CD4-positive, alpha-beta T cell (primary cell): ENCODE data around the gene EFCAB8. TPM values are rescaled to one million over a fixed set of nuclear protein-coding genes. Genes with fewer than 3 reads are reported as not detected.

Experiments used
- ATAC-seq: fragments of 200-7000 bp; cut with Tn5 transposase; one replicate; pipeline ENCODE4 v1.10.0; 2022; ENCODE audit warnings: mild to moderate bottlenecking; ENCODE audit not compliant: poor library complexity
- CTCF ChIA-PET: fragments of 350-600 bp; sonication (Branson Sonifier 250); formaldehyde crosslinking; loops from one replicate; lab custom pipeline; 2021; ENCODE audit warnings: antibody characterized with exemption, inconsistent platforms; lab: Charles Lee
- POLR2A ChIA-PET: fragments of 350-600 bp; sonication (Branson Sonifier 250); formaldehyde crosslinking; loops from one replicate; lab custom pipeline; 2021; ENCODE audit warnings: antibody characterized with exemption, inconsistent platforms; lab: Charles Lee
- DNase-seq, 14 experiments: peaks; one replicate each; pipeline ENCODE4 v3.0.0-alpha.2; 2013 to 2020; ENCODE audit warnings: mixed read lengths in 2 of 14
- H3K27ac ChIP-seq, 2 donors: one replicate each; pipeline versions ENCODE4 v1.5.1 to v1.7.0; 2013; ENCODE audit warnings: low read length in 2 of 2, low read depth in 1 of 2, mild to moderate bottlenecking in 1 of 2
- H3K27me3 ChIP-seq, 2 experiments: 1 replicate in 1 of 2; 2 replicates in 1 of 2; pipeline versions ENCODE4 v1.6.1 to v1.7.0; 2013; ENCODE audit warnings: low read length in 2 of 2, control low read depth in 1 of 2, mild to moderate bottlenecking in 1 of 2, moderate library complexity in 1 of 2; ENCODE audit not compliant: insufficient read depth in 2 of 2, control insufficient read depth in 1 of 2
- H3K36me3 ChIP-seq: one replicate; pipeline ENCODE4 v1.6.1; 2013; ENCODE audit warnings: low read length, control low read depth; ENCODE audit not compliant: insufficient read depth
- H3K4me1 ChIP-seq: one replicate; pipeline ENCODE4 v1.6.1; 2013; ENCODE audit warnings: low read length, control low read depth; ENCODE audit not compliant: insufficient read depth
- H3K4me3 ChIP-seq: one replicate; pipeline ENCODE4 v1.5.1; 2013; ENCODE audit warnings: mild to moderate bottlenecking, low read length, moderate library complexity
- H3K9me3 ChIP-seq, 2 experiments: 1 replicate in 1 of 2; 2 replicates in 1 of 2; pipeline versions ENCODE4 v1.6.1 to v1.7.0; 2013; ENCODE audit warnings: low read length in 2 of 2, mild to moderate bottlenecking in 2 of 2, control low read depth in 1 of 2, moderate library complexity in 1 of 2; ENCODE audit not compliant: control insufficient read depth in 1 of 2, insufficient read depth in 1 of 2
- H3K27ac Mint-ChIP-seq: one replicate; pipeline ENCODE4 v1.8.0; 2020; ENCODE audit warnings: mixed read lengths
- H3K27me3 Mint-ChIP-seq: one replicate; pipeline ENCODE4 v1.8.0; 2021; ENCODE audit warnings: mixed read lengths
- H3K36me3 Mint-ChIP-seq: one replicate; pipeline ENCODE4 v1.8.0; 2021; ENCODE audit warnings: low read depth, mixed read lengths
- H3K4me1 Mint-ChIP-seq: one replicate; pipeline ENCODE4 v1.8.0; 2021; ENCODE audit warnings: low read depth, mixed read lengths
- H3K4me3 Mint-ChIP-seq: one replicate; pipeline ENCODE4 v1.8.0; 2020; ENCODE audit warnings: mild to moderate bottlenecking, mixed read lengths
- H3K9me3 Mint-ChIP-seq: one replicate; pipeline ENCODE4 v1.8.0; 2020; ENCODE audit warnings: mixed read lengths
- CTCF ChIP-seq: fragments of 200-600 bp; IDR thresholded peaks from one replicate; pipeline ENCODE4 v1.8.0; 2022; ENCODE audit warnings: antibody characterized with exemption, mild to moderate bottlenecking
- intact Hi-C, 2 experiments: fragments of 100-400 bp; cut with DNase I in 1 of 2; cut with micrococcal nuclease in 1 of 2; formaldehyde crosslinking; loops; one replicate each; pipeline versions ENCODE4 v1.15.1 to v1.9.0; 2023 to 2025; cut with DNase I, micrococcal nuclease
- total RNA-seq, 174 experiments: library from RNA in 2 of 174; stranded (reverse) in 2 of 174; gene quantifications; one replicate each; pipeline ENCODE4 v1.2.3 and lab custom pipeline; 2021 to 2026

Gene EFCAB8
- total RNA-seq, 2 experiments from 2014 or later: 0.81 to 2.5 TPM

- ChIA-PET POLR2A (no interaction called here), CTCF (no interaction called here)
- intact Hi-C loops: no loop called here
- Histone ChIP-seq H3K4me1 (peaks cover 67% of the 10 kb centered on the region), H3K27ac (no peak overlapping the region), H3K27me3 (no peaks in the 10 kb centered on the region), H3K36me3 (no peaks in the 10 kb centered on the region), H3K9me3 (peaks cover under 1 to 13% of the 10 kb centered on the region in 2 experiments), H3K4me3 (no peak overlapping the region)
- peaks cover 2% of the 10 kb centered on the region for H3K36me3 Mint-ChIP-seq
- H3K4me3 Mint-ChIP-seq: no peak overlapping the region
- no peak for TF ChIP-seq CTCF
- peaks cover 76% of the 10 kb centered on the region for H3K4me1 Mint-ChIP-seq
- no peaks in the 10 kb centered on the region for H3K9me3 Mint-ChIP-seq
- H3K27me3 Mint-ChIP-seq: no peaks in the 10 kb centered on the region
- ATAC-seq (no peak), DNase-seq (no peak)
- H3K27ac Mint-ChIP-seq: peak overlapping the region; percentile 36
Measured at GRCh38 chr20:32963176-32963575, 104.5 kb downstream of the EFCAB8 start.

GRCh38 chr20:32964575-32964974 is 105.9 kb downstream of the EFCAB8 start:
- DNase-seq (no peak), ATAC-seq (no peak)
- H3K27me3 Mint-ChIP-seq: no peaks in the 10 kb centered on the region
- H3K9me3 Mint-ChIP-seq: no peaks in the 10 kb centered on the region
- peaks cover 0 to 4% of the 10 kb centered on the region in 2 experiments for H3K9me3 ChIP-seq
- peaks cover 83% of the 10 kb centered on the region for H3K4me1 Mint-ChIP-seq
- intact Hi-C loops: no loop called here
- no peak overlapping the region for H3K4me3 ChIP-seq
- CTCF ChIA-PET: interaction anchor here (1.7 kb wide), 1 partner anchor 20 kb away, joined by 10 read pairs; no protein-coding TSS in a partner anchor
- no peaks in the 10 kb centered on the region for H3K36me3 ChIP-seq
- no peaks in the 10 kb centered on the region for H3K36me3 Mint-ChIP-seq
- no peak overlapping the region for H3K27ac Mint-ChIP-seq
- TF ChIP-seq CTCF: no peak
- no peak overlapping the region for H3K27ac ChIP-seq
- no peak overlapping the region for H3K4me3 Mint-ChIP-seq
- POLR2A ChIA-PET: no interaction called here
- H3K4me1 ChIP-seq: peaks cover 81% of the 10 kb centered on the region
- H3K27me3 ChIP-seq: no peaks in the 10 kb centered on the region

GRCh38 chr20:32965115-32965514 is 106.4 kb downstream of the EFCAB8 start:
- peak overlapping the region; percentile 65 for H3K4me3 Mint-ChIP-seq
- no peak for TF ChIP-seq CTCF
- Histone ChIP-seq H3K36me3 (no peaks in the 10 kb centered on the region), H3K4me3 (no peak overlapping the region), H3K27me3 (no peaks in the 10 kb centered on the region), H3K4me1 (peaks cover 86% of the 10 kb centered on the region), H3K27ac (peak overlapping the region; percentile 87 to 98), H3K9me3 (no peaks in the 10 kb centered on the region)
- no peak for DNase-seq
- peaks cover 89% of the 10 kb centered on the region for H3K4me1 Mint-ChIP-seq
- ChIA-PET CTCF (interaction anchor here (1.7 kb wide), 1 partner anchor 20 kb away, joined by 10 read pairs; no protein-coding TSS in a partner anchor), POLR2A (interaction anchor here (1.0 to 4.3 kb wide), 2 partner anchors 10 to 19 kb away, joined by 6 to 31 read pairs; no protein-coding TSS in a partner anchor)
- no peaks in the 10 kb centered on the region for H3K36me3 Mint-ChIP-seq
- no peaks in the 10 kb centered on the region for H3K9me3 Mint-ChIP-seq
- no peak for ATAC-seq
- intact Hi-C loops: loop anchor here in 1 of 2 experiments (5.0 kb wide), 1 partner anchor 42 kb away; the partner anchor contains the start of gene BPIFB2
- H3K27me3 Mint-ChIP-seq: no peaks in the 10 kb centered on the region
- H3K27ac Mint-ChIP-seq: no peak overlapping the region
